CD8-positive, alpha-beta memory T cell (primary cell): ENCODE measurements around the gene SAMD4B. TPM values are rescaled to one million over a fixed set of nuclear protein-coding genes. Genes with fewer than 3 reads are reported as not detected.
"Not testable (repeated sequence)": the region's sequence is repeated elsewhere in the genome, so short reads cannot be mapped to it uniquely, and the experiment has no call there.

Source experiments
- CTCF ChIA-PET: fragments of 350-600 bp; sonication (Branson Sonifier 250); formaldehyde crosslinking; loops from one replicate; lab custom pipeline; 2021; ENCODE audit warnings: antibody characterized with exemption; lab: Charles Lee
- POLR2A ChIA-PET: fragments of 350-600 bp; sonication (Branson Sonifier 250); formaldehyde crosslinking; loops from one replicate; lab custom pipeline; 2021; ENCODE audit warnings: antibody characterized with exemption; lab: Charles Lee
- DNase-seq, 5 donors: peaks; one replicate each; pipeline versions ENCODE4 v3.0.0 to v3.0.0-alpha.2; 2020 to 2022; ENCODE audit warnings: mixed read lengths in 1 of 5
- H3K27ac ChIP-seq: one replicate; pipeline ENCODE4 v1.7.0; 2013; ENCODE audit warnings: low read depth, mild to moderate bottlenecking, low read length, moderate library complexity
- H3K27me3 ChIP-seq: 2 replicates; pipeline ENCODE4 v1.7.0; 2013; ENCODE audit warnings: low read length, mild to moderate bottlenecking; ENCODE audit not compliant: insufficient read depth, poor library complexity, severe bottlenecking
- H3K36me3 ChIP-seq: 2 replicates; pipeline ENCODE4 v1.7.0; 2013; ENCODE audit warnings: mild to moderate bottlenecking, low read length, moderate library complexity; ENCODE audit not compliant: insufficient read depth
- H3K4me1 ChIP-seq: 2 replicates; pipeline ENCODE4 v1.7.0; 2013; ENCODE audit warnings: mild to moderate bottlenecking, low read length, moderate library complexity; ENCODE audit not compliant: insufficient read depth
- H3K4me3 ChIP-seq: 2 replicates; pipeline ENCODE4 v1.7.0; 2013; ENCODE audit warnings: mild to moderate bottlenecking, low read length
- H3K9me3 ChIP-seq: 2 replicates; pipeline ENCODE4 v1.7.0; 2013; ENCODE audit warnings: mild to moderate bottlenecking, low read length
- H3K27ac Mint-ChIP-seq, 8 donors: one replicate each; pipeline ENCODE4 v1.8.0; 2020 to 2021; ENCODE audit warnings: mixed read lengths in 8 of 8, mild to moderate bottlenecking in 6 of 8, inconsistent platforms in 3 of 8, moderate library complexity in 3 of 8
- H3K27me3 Mint-ChIP-seq, 2 donors: one replicate each; pipeline ENCODE4 v1.8.0; 2020 to 2021; ENCODE audit warnings: mixed read lengths in 2 of 2, mild to moderate bottlenecking in 1 of 2, moderate library complexity in 1 of 2
- H3K36me3 Mint-ChIP-seq, 3 donors: one replicate each; pipeline ENCODE4 v1.8.0; 2020 to 2021; ENCODE audit warnings: mixed read lengths in 3 of 3, inconsistent platforms in 1 of 3, mild to moderate bottlenecking in 1 of 3
- H3K4me1 Mint-ChIP-seq, 3 donors: one replicate each; pipeline ENCODE4 v1.8.0; 2020 to 2021; ENCODE audit warnings: mixed read lengths in 3 of 3, inconsistent platforms in 1 of 3, mild to moderate bottlenecking in 1 of 3
- H3K4me3 Mint-ChIP-seq, 7 donors: one replicate each; pipeline ENCODE4 v1.8.0; 2020 to 2021; ENCODE audit warnings: mixed read lengths in 7 of 7, mild to moderate bottlenecking in 6 of 7, moderate library complexity in 4 of 7, inconsistent platforms in 2 of 7
- H3K9me3 Mint-ChIP-seq, 5 donors: one replicate each; pipeline ENCODE4 v1.8.0; 2020 to 2022; ENCODE audit warnings: mixed read lengths in 5 of 5, mild to moderate bottlenecking in 3 of 5, moderate library complexity in 2 of 5, inconsistent platforms in 1 of 5
- polyA plus RNA-seq: library from polyadenylated mRNA; unstranded; fragments of 300-500 nt; fragmentation: Illumina TruSeq; gene quantifications from one replicate; pipeline ENCODE4 v1.2.3, GENCODE V29; 2021
- total RNA-seq, 2 experiments: library from RNA; stranded (reverse); gene quantifications; one replicate each; pipeline ENCODE4 v1.2.3, GENCODE V29; 2021

SAMD4B gene
- total and polyA plus RNA-seq, 3 experiments from 2014 or later: 18.7 to 55.6 (median 54.3) TPM

- H3K4me3 ChIP-seq, H3K36me3 ChIP-seq, H3K27me3 ChIP-seq, H3K9me3 Mint-ChIP-seq, DNase-seq, H3K27me3 Mint-ChIP-seq, H3K9me3 ChIP-seq, POLR2A ChIA-PET: not testable (repeated sequence)
- H3K36me3 Mint-ChIP-seq: peaks cover 0 to 23% (median 8%) of the 10 kb centered on the region in 3 donors
- H3K4me3 Mint-ChIP-seq: peak overlapping the region in 6 of 7 donors; percentile 16 to 99 (median 72)
- Histone ChIP-seq H3K27ac (peak overlapping the region; percentile 86), H3K4me1 (peaks cover 51% of the 10 kb centered on the region)
- H3K4me1 Mint-ChIP-seq: peaks cover 53 to 74% (median 69%) of the 10 kb centered on the region in 3 donors
- CTCF ChIA-PET: interaction anchor here (1.0 to 1.2 kb wide), 2 partner anchors 72 to 218 kb away, joined by 3 read pairs; partner anchors contain the start of gene PLEKHG2
- peak overlapping the region in 6 of 8 donors; percentile 36 to 99 (median 88) for H3K27ac Mint-ChIP-seq
Observed at GRCh38 chr19:39340156-39340555, 2.1 kb upstream of the SAMD4B start.

GRCh38 chr19:39341129-39341718, 997 bp upstream of the SAMD4B start:
- Histone ChIP-seq H3K4me3 (peak overlapping the region; percentile 97), H3K4me1 (peaks cover 58% of the 10 kb centered on the region), H3K36me3 (no peaks in the 10 kb centered on the region), H3K27ac (peak overlapping the region; percentile 86), H3K27me3 (no peaks in the 10 kb centered on the region), H3K9me3 (no peaks in the 10 kb centered on the region)
- Mint-ChIP-seq H3K27ac (peak overlapping the region; percentile 88 to 99 (median 92)), H3K4me1 (peaks cover 55 to 74% (median 69%) of the 10 kb centered on the region in 3 donors), H3K9me3 (no peaks in the 10 kb centered on the region), H3K27me3 (peaks cover 0 to 1% of the 10 kb centered on the region in 2 donors), H3K36me3 (peaks cover 0 to 24% (median 8%) of the 10 kb centered on the region in 3 donors), H3K4me3 (peak overlapping the region; percentile 89 to 99 (median 95))
- ChIA-PET POLR2A (interaction anchor here (1.0 kb wide), 1 partner anchor 70 kb away, joined by 6 read pairs; no protein-coding TSS in a partner anchor), CTCF (interaction anchor here (1.0 to 1.3 kb wide), 3 partner anchors 9 to 231 kb away, joined by 3 to 4 read pairs (median 3); partner anchors contain the start of gene PLEKHG2)
- peak in 1 of 5 donors; percentile 3 for DNase-seq

- Mint-ChIP-seq H3K9me3 (no peaks in the 10 kb centered on the region), H3K27ac (peak overlapping the region; percentile 74 to 98 (median 90)), H3K4me1 (peaks cover 56 to 75% (median 74%) of the 10 kb centered on the region in 3 donors), H3K27me3 (peaks cover 0 to 1% of the 10 kb centered on the region in 2 donors), H3K4me3 (peak overlapping the region; percentile 73 to 91 (median 87)), H3K36me3 (peaks cover 0 to 37% (median 8%) of the 10 kb centered on the region in 3 donors)
- H3K9me3 ChIP-seq: no peaks in the 10 kb centered on the region
- H3K27me3 ChIP-seq: no peaks in the 10 kb centered on the region
- H3K27ac ChIP-seq: peak overlapping the region; percentile 71
- no peaks in the 10 kb centered on the region for H3K36me3 ChIP-seq
- peak overlapping the region; percentile 64 for H3K4me3 ChIP-seq
- ChIA-PET CTCF (interaction anchor here (0.7 to 1.7 kb wide), 10 partner anchors 8 to 220 kb away, joined by 3 to 10 read pairs (median 4); partner anchors contain the start of genes MED29, PAF1, RPS16 and TIMM50), POLR2A (interaction anchor here (0.9 to 1.7 kb wide), 8 partner anchors 12 to 93 kb away, joined by 3 to 15 read pairs (median 4); partner anchors contain the start of genes MED29, PAF1, RPS16 and ZFP36)
- DNase-seq: peak in 1 of 5 donors; percentile 50
- H3K4me1 ChIP-seq: peaks cover 49% of the 10 kb centered on the region
Observed at GRCh38 chr19:39342647-39343305, 555 bp downstream of the SAMD4B start.

GRCh38 chr19:39345956-39346355, 3.7 kb downstream of the SAMD4B start:
- no peak for DNase-seq
- Histone ChIP-seq H3K4me1 (peaks cover 35% of the 10 kb centered on the region), H3K4me3 (no peak overlapping the region), H3K27me3 (no peaks in the 10 kb centered on the region), H3K27ac (no peak overlapping the region), H3K36me3 (no peaks in the 10 kb centered on the region), H3K9me3 (no peaks in the 10 kb centered on the region)
- Mint-ChIP-seq H3K4me1 (peaks cover 56 to 75% (median 71%) of the 10 kb centered on the region in 3 donors), H3K27me3 (peaks cover 0 to 1% of the 10 kb centered on the region in 2 donors), H3K36me3 (peaks cover 0 to 59% (median 10%) of the 10 kb centered on the region in 3 donors), H3K27ac (peak overlapping the region; percentile 4 to 94 (median 44)), H3K9me3 (no peaks in the 10 kb centered on the region), H3K4me3 (peak overlapping the region in 1 of 7 donors; percentile 89)
- ChIA-PET POLR2A (no interaction called here), CTCF (interaction anchor here (1.1 kb wide), 1 partner anchor 66 kb away, joined by 3 read pairs; no protein-coding TSS in a partner anchor)

GRCh38 chr19:39347332-39348164, 5.3 kb downstream of the SAMD4B start:
- ChIA-PET CTCF (interaction anchor here (0.8 kb wide), 1 partner anchor 12 kb away, joined by 3 read pairs; the partner anchor contains the start of gene GMFG), POLR2A (no interaction called here)
- Mint-ChIP-seq H3K9me3 (no peaks in the 10 kb centered on the region), H3K27ac (peak overlapping the region in 6 of 8 donors; percentile 19 to 87 (median 60)), H3K36me3 (peaks cover 0 to 68% (median 12%) of the 10 kb centered on the region in 3 donors), H3K4me1 (peaks cover 56 to 81% (median 68%) of the 10 kb centered on the region in 3 donors), H3K4me3 (no peak overlapping the region), H3K27me3 (peaks cover 0 to 1% of the 10 kb centered on the region in 2 donors)
- Histone ChIP-seq H3K27me3 (no peaks in the 10 kb centered on the region), H3K27ac (no peak overlapping the region), H3K36me3 (peaks cover 6% of the 10 kb centered on the region), H3K4me1 (peaks cover 32% of the 10 kb centered on the region), H3K9me3 (no peaks in the 10 kb centered on the region), H3K4me3 (no peak overlapping the region)
- DNase-seq: no peak

GRCh38 chr19:39349326-39349725, 7.1 kb downstream of the SAMD4B start:
- no peak overlapping the region for H3K4me3 Mint-ChIP-seq
- no peak for DNase-seq
- Histone ChIP-seq H3K4me3 (no peak overlapping the region), H3K27me3 (no peaks in the 10 kb centered on the region), H3K4me1 (peaks cover 17% of the 10 kb centered on the region), H3K27ac (no peak overlapping the region), H3K9me3 (no peaks in the 10 kb centered on the region), H3K36me3 (peaks cover 12% of the 10 kb centered on the region)
- CTCF ChIA-PET: interaction anchor here (1.1 kb wide), 1 partner anchor 22 kb away, joined by 5 read pairs; no protein-coding TSS in a partner anchor
- POLR2A ChIA-PET: no interaction called here
- peaks cover 0 to 77% (median 13%) of the 10 kb centered on the region in 3 donors for H3K36me3 Mint-ChIP-seq
- no peaks in the 10 kb centered on the region for H3K9me3 Mint-ChIP-seq
- H3K27ac Mint-ChIP-seq: peak overlapping the region in 4 of 8 donors; percentile 37 to 87 (median 60)
- H3K4me1 Mint-ChIP-seq: peaks cover 41 to 66% (median 55%) of the 10 kb centered on the region in 3 donors
- H3K27me3 Mint-ChIP-seq: peaks cover 0 to 2% of the 10 kb centered on the region in 2 donors

- peaks cover 0 to 1% of the 10 kb centered on the region in 2 donors for H3K27me3 Mint-ChIP-seq
- ChIA-PET POLR2A (no interaction called here), CTCF (interaction anchor here (1.3 kb wide), 1 partner anchor 8 kb away, joined by 3 read pairs; the partner anchor contains the start of gene SAMD4B)
- peaks cover 12% of the 10 kb centered on the region for H3K36me3 ChIP-seq
- no peaks in the 10 kb centered on the region for H3K9me3 Mint-ChIP-seq
- peaks cover 35 to 58% (median 46%) of the 10 kb centered on the region in 3 donors for H3K4me1 Mint-ChIP-seq
- no peak overlapping the region for H3K4me3 ChIP-seq
- peaks cover 0 to 77% (median 15%) of the 10 kb centered on the region in 3 donors for H3K36me3 Mint-ChIP-seq
- H3K27ac ChIP-seq: no peak overlapping the region
- H3K4me1 ChIP-seq: peaks cover 14% of the 10 kb centered on the region
- no peaks in the 10 kb centered on the region for H3K27me3 ChIP-seq
- no peak for DNase-seq
- H3K9me3 ChIP-seq: no peaks in the 10 kb centered on the region
- no peak overlapping the region for H3K4me3 Mint-ChIP-seq
- H3K27ac Mint-ChIP-seq: peak overlapping the region in 1 of 8 donors; percentile 87
Observed at GRCh38 chr19:39350156-39350555, 7.9 kb downstream of the SAMD4B start.
